ENCODE results near the gene RAP2B. TPM values are rescaled to one million over a fixed set of nuclear protein-coding genes. Genes with fewer than 3 reads are reported as not detected.
A peak's percentile ranks its signal among the peaks of the same experiment; 100 is the strongest.
"Not testable (repeated sequence)": the region's sequence is repeated elsewhere in the genome, so short reads cannot be mapped to it uniquely, and the experiment has no call there.

Gene RAP2B
- total RNA-seq, result 10 to 100 TPM; 11.2 to 13.1 TPM

DNA sequence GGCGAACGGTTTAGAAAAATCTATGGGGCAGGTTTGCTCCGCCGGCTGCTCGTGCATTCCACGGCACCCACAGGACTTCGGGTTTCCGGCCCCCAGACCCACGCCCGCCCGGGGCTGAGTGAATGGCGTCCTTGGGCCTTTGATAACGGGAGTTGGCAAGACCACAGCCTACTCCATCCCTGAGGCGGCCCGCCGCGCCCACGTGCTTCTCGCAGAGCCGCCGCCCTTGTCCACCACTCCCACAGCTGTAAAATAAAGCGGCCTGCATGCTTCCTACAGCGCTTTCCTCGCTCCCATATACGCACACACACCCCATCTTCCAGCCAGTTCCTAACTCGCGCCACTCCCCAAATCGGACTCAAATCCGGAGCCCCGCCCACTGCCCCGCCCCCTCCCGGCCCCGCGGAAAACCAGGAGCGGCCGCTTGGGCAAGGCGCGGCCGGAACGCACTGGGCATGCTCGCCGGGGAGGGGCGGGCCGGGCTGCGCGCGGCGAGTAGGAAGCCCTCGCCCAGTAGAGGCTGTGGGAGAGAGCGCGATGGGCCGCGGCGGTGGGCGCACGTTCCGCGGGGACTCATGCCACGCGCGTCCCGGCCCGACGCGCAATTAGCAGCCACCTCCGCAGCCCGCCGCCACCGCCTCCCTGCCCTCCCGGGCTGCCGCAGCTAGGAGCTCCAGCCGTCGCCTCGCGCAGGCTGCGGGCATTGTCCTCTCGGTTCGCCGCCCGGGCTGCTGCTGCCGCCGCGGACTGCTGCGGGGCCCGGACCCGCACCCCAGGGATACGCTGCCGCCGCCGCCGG, at the start of gene RAP2B:
TSS of gene RAP2B (plus strand) at position 513 of the 799 bp plus-strand sequence. CDS start 468 bp downstream, outside the sequence.
- H3K9me3 Mint-ChIP-seq, result no peaks in the 10 kb centered on the region
- no peaks in the 10 kb centered on the region for H3K27me3 Mint-ChIP-seq (ENCODE audit: low read depth)
- ATAC-seq (replicated peaks in 1 of 2), result peak; percentile 68 to 71
- peaks cover 48% of the 10 kb centered on the region for H3K4me1 Mint-ChIP-seq (ENCODE audit: low read depth)
- H3K27ac Mint-ChIP-seq, result peak within 1 kb of the TSS; percentile 95
- peak; percentile 91 to 94 for DNase-seq
- H3K4me3 Mint-ChIP-seq, result peak within 1 kb of the TSS; percentile 98 to 99
- H3K36me3 Mint-ChIP-seq (ENCODE audit: insufficient read depth in 2 of 2), result peaks cover 4 to 5% of the 10 kb centered on the region in 2 donors

DNA sequence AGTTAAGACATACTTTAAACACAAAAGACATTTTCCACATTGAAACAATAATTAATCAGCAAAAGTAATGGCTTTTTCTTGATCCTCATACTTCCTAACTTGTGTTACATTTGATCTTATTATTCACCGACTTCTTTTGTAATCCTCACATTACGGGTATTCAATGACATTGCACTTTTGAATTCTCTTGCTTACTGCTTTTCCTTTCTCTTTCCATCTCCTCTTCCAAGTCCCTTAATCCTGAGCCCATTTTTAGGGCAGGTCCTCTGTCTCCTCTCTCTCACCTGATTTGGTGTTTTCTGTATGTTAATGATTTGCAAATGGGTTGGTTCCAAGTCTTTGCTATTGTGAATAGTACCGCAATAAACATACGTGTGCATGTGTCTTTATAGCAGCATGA, 48.5 kb upstream of the RAP2B start:
- no peak for ATAC-seq (replicated peaks in 1 of 2)
- Mint-ChIP-seq H3K27me3 (ENCODE audit: low read depth) (no peaks in the 10 kb centered on the region), H3K36me3 (ENCODE audit: insufficient read depth in 2 of 2) (peaks cover 0 to 2% of the 10 kb centered on the region in 2 donors), H3K4me1 (ENCODE audit: low read depth) (no peaks in the 10 kb centered on the region), H3K27ac (no peak overlapping the region), H3K4me3 (no peak overlapping the region), H3K9me3 (no peaks in the 10 kb centered on the region)
- DNase-seq, result no peak

DNA sequence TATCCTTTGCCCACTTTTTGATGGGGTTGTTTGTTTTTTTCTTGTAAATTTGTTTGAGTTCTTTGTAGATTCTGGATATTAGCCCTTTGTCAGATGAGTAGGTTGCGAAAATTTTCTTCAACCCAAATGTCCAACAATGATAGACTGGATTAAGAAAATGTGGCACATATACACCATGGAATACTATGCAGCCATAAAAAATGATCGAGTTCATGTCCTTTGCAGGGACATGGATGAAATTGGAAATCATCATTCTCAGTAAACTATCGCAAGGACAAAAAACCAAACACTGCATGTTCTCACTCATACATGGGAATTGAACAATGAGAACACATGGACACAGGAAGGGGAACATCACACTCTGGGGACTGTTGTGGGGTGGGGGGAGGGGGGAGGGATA, 47.8 kb upstream of the RAP2B start:
- not testable (repeated sequence) for H3K27me3 Mint-ChIP-seq (ENCODE audit: low read depth); H3K27ac Mint-ChIP-seq; H3K9me3 Mint-ChIP-seq; ATAC-seq (replicated peaks in 1 of 2); H3K36me3 Mint-ChIP-seq (ENCODE audit: insufficient read depth in 2 of 2); H3K4me1 Mint-ChIP-seq (ENCODE audit: low read depth); H3K4me3 Mint-ChIP-seq; DNase-seq

DNA sequence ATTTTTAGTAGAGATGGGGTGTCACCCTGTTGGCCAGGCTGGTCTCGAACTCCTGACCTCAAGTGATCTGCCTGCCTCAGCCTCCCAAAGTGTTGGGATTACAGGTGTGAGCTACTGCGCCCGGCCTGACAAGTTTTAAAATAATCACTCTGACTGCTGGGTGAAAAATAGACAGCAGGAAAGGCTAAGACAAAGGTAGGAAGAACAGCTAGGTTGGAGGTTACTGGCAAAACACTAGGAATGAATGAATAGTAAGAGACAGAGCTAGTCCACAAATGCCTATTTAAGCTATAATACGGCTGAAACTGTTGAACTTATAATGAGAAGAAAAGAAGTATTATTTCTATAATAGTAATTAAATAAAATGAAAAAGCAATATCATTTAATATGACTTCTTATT, 46.7 kb upstream of the RAP2B start:
- H3K4me3 Mint-ChIP-seq, result no peak overlapping the region
- DNase-seq (no peak), ATAC-seq (replicated peaks in 1 of 2) (no peak)
- no peaks in the 10 kb centered on the region for H3K4me1 Mint-ChIP-seq (ENCODE audit: low read depth)
- peaks cover 0 to 2% of the 10 kb centered on the region in 2 donors for H3K36me3 Mint-ChIP-seq (ENCODE audit: insufficient read depth in 2 of 2)
- H3K27me3 Mint-ChIP-seq (ENCODE audit: low read depth), result no peaks in the 10 kb centered on the region
- H3K9me3 Mint-ChIP-seq, result no peaks in the 10 kb centered on the region
- H3K27ac Mint-ChIP-seq, result no peak overlapping the region

DNA sequence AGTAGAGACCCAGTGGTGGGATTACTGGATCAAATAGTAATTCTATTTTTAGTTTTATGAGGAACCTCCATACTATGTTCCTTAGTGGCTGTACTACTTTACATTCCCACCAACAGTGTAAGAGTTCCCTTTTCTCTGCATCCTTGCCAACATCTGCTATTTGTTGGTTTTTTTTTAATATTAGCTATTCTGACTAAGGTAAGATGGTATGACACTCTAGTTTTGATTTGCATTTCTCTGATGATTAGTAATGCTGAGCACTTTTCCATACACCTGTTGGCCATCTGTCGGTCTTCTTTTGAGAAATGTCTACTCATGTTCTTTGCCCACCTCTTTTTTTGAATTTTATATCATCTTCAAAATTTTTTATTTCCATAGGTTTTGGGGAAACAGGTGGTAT, 34.2 kb upstream of the RAP2B start:
- Mint-ChIP-seq H3K27ac (no peak overlapping the region), H3K9me3 (peaks cover 0 to 3% of the 10 kb centered on the region in 2 donors), H3K4me1 (ENCODE audit: low read depth) (peaks cover 10% of the 10 kb centered on the region), H3K4me3 (no peak overlapping the region), H3K27me3 (ENCODE audit: low read depth) (peaks cover 11% of the 10 kb centered on the region), H3K36me3 (ENCODE audit: insufficient read depth in 2 of 2) (peaks cover 0 to 3% of the 10 kb centered on the region in 2 donors)
- DNase-seq (no peak), ATAC-seq (replicated peaks in 1 of 2) (no peak)

DNA sequence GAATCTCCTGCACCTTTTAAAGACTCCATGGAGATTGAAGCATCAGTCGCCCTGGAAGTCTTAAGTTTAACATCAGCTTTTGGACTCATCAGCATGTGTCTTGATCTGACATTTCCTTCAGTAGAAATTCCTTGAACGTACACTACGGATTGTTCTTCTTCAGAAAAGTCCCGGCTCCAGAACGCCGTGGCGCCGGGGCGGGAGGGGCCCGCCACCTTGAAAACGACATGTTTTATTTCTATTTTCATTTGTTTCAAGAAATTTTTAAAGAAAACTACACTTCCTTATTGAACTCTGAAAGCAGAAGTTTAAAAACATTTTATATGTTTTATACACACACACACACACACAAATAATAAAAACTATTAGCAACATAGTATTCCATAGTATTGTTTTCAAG, 32.6 kb upstream of the RAP2B start:
- H3K27me3 Mint-ChIP-seq (ENCODE audit: low read depth), result peaks cover 11% of the 10 kb centered on the region
- peaks cover 10% of the 10 kb centered on the region for H3K4me1 Mint-ChIP-seq (ENCODE audit: low read depth)
- DNase-seq (no peak), ATAC-seq (replicated peaks in 1 of 2) (no peak)
- peaks cover 0 to 3% of the 10 kb centered on the region in 2 donors for H3K9me3 Mint-ChIP-seq
- H3K4me3 Mint-ChIP-seq, result no peak overlapping the region
- H3K27ac Mint-ChIP-seq, result no peak overlapping the region
- H3K36me3 Mint-ChIP-seq (ENCODE audit: insufficient read depth in 2 of 2), result peaks cover 0 to 3% of the 10 kb centered on the region in 2 donors

DNA sequence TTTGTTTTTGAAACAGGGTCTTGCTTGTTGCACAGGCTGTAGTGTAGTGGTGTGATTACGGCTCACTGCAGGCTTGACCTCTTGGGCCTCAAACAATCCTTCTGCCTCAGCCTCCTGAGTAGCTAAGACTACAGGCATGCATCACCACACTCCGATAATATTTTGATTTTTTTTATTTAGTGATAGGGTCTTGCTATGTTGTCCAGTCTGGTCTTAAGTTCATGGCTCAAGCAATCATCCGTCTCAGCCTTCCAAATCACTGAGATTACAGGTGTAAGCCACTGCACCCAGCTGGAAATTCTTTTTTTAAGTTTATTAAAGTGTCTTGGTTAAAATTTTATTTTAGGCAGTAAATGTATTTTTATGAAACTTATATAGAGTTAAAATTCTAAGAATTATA, 32.2 kb upstream of the RAP2B start:
- peaks cover 11% of the 10 kb centered on the region for H3K27me3 Mint-ChIP-seq (ENCODE audit: low read depth)
- peaks cover 0 to 3% of the 10 kb centered on the region in 2 donors for H3K9me3 Mint-ChIP-seq
- DNase-seq (no peak), ATAC-seq (replicated peaks in 1 of 2) (no peak)
- H3K4me1 Mint-ChIP-seq (ENCODE audit: low read depth), result peaks cover 10% of the 10 kb centered on the region
- no peak overlapping the region for H3K4me3 Mint-ChIP-seq
- H3K27ac Mint-ChIP-seq, result no peak overlapping the region
- peaks cover 0 to 3% of the 10 kb centered on the region in 2 donors for H3K36me3 Mint-ChIP-seq (ENCODE audit: insufficient read depth in 2 of 2)

DNA sequence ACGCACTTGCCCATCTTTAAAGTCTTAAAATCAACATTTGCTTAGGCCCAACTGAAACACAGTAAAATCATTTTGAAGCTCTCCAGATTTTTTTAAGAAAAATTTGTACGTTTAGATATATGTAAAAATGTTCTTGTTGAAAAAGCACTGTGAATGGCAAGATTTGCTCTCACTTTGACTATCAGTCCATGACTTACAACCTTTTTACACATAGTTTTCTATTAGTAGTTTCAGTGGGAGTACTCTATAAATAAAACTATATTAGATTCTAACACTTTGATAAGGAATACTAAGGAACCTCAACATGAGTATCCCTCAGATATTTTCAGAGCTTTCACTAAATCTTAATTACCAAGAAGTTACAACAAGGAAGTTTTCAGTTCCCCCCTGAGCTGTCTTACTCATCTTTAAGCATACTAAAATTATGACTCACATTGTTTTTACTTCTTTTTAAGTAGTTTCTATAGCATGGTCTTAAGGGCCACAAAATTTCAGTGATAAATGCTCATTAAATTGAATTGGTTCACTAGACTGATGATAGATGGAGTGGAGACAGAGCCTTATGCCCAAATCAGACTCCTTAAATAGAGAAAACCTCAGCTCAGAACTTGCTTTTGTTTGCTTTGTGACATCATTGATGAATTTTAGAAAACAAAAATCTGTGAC, 31.6 kb upstream of the RAP2B start:
- Mint-ChIP-seq H3K4me3 (peak overlapping the region in 1 of 2 donors; percentile 37), H3K27me3 (ENCODE audit: low read depth) (peaks cover 11% of the 10 kb centered on the region), H3K4me1 (ENCODE audit: low read depth) (peaks cover 10% of the 10 kb centered on the region), H3K9me3 (peaks cover 0 to 2% of the 10 kb centered on the region in 2 donors), H3K36me3 (ENCODE audit: insufficient read depth in 2 of 2) (peaks cover 0 to 3% of the 10 kb centered on the region in 2 donors), H3K27ac (peak overlapping the region; percentile 50)
- DNase-seq (no peak), ATAC-seq (replicated peaks in 1 of 2) (peak; percentile 93 to 95)

DNA sequence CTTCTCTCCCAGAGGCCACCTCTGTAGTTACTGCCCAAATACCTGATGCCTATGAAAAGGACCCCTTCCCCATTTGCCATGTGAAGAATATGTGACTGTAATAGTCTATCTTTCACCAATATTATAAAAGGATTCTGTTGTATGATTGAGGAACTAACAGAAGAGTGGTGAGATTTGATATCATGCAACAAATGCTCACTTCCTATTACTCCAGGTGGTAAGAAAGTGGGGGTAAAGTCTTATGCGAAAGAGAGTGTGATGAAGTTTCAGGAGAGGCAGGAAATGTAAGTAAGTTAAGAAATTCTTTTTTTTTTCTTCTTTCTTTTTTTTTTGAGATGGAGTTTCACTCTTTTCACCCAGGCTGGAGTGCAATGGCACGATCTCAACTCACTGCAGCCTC, 24.4 kb upstream of the RAP2B start:
- Mint-ChIP-seq H3K9me3 (no peaks in the 10 kb centered on the region), H3K27ac (peak overlapping the region; percentile 24), H3K4me3 (no peak overlapping the region), H3K4me1 (ENCODE audit: low read depth) (peaks cover 35% of the 10 kb centered on the region), H3K27me3 (ENCODE audit: low read depth) (no peaks in the 10 kb centered on the region), H3K36me3 (ENCODE audit: insufficient read depth in 2 of 2) (peaks cover 0 to 2% of the 10 kb centered on the region in 2 donors)
- no peak for DNase-seq
- no peak for ATAC-seq (replicated peaks in 1 of 2)

DNA sequence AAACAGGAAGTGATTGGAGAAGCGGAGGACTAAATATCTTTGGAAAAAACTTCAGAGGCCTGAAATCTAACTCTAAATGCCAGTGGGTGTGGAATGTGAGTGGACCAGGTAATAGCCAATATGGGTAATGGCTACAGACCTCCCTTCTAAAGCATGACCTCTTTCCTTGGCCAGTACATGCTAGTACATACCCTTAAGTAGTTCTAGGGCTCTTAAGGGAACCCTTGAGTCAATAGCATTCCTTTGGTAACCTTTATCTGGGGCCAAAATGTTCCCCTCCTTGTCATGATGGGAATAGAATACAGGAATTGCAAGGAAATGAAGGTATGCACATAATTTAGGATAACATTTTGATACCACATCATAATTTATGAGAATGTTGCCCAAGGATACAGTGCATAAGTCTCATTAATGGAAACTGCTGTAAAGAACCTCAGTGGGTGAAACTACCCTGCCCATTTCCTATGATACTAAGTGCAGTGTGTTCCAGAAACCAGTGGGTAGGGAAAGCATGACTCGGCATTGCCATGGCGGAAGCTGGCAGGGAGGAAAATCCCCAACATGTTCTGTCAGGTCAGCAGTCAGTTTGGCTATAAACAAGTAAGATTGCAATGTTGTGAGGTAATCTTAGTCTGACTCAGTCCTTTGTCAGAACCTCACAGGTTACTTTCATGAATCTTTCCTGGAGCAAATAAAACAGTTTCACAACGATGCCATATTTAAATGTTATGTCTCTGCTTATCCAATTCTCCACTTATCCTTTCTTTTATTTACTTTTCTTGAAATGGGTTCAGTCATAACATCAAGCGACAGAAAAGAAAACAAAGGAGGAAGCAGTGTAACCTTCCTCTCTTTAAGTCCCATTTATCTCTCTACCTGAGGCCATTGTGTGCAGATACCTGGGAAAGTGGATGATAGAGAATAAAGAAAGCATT, 23.5 kb upstream of the RAP2B start:
- Mint-ChIP-seq H3K9me3 (no peaks in the 10 kb centered on the region), H3K4me3 (peak overlapping the region; percentile 51 to 82), H3K4me1 (ENCODE audit: low read depth) (peaks cover 35% of the 10 kb centered on the region), H3K27me3 (ENCODE audit: low read depth) (no peaks in the 10 kb centered on the region), H3K36me3 (ENCODE audit: insufficient read depth in 2 of 2) (peaks cover 0 to 2% of the 10 kb centered on the region in 2 donors), H3K27ac (peak overlapping the region; percentile 77)
- DNase-seq (peak; percentile 79 to 82), ATAC-seq (replicated peaks in 1 of 2) (peak; percentile 91 to 93)

DNA sequence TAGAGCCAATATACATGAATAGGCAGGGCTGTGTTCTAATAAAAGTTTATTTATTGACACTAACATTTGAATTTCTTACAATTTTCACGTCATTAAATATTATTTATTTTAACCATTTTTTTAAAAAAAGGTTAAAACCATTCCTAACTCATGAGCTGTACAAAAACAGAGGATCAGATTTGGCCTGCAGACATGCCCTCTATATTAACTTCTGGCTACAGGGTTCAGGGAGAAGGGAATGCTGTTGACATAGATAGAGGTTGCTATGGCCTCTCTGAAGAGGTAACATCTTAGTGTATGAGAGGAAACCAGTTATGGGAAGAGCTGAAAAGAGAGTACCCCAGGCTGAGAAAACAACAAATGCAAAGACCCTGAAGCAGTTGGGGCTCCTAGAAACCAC, 19.1 kb upstream of the RAP2B start:
- Mint-ChIP-seq H3K27me3 (ENCODE audit: low read depth) (no peaks in the 10 kb centered on the region), H3K4me1 (ENCODE audit: low read depth) (peaks cover 43% of the 10 kb centered on the region), H3K9me3 (no peaks in the 10 kb centered on the region), H3K36me3 (ENCODE audit: insufficient read depth in 2 of 2) (peaks cover 0 to 2% of the 10 kb centered on the region in 2 donors), H3K27ac (no peak overlapping the region), H3K4me3 (no peak overlapping the region)
- no peak for ATAC-seq (replicated peaks in 1 of 2)
- DNase-seq, result no peak

DNA sequence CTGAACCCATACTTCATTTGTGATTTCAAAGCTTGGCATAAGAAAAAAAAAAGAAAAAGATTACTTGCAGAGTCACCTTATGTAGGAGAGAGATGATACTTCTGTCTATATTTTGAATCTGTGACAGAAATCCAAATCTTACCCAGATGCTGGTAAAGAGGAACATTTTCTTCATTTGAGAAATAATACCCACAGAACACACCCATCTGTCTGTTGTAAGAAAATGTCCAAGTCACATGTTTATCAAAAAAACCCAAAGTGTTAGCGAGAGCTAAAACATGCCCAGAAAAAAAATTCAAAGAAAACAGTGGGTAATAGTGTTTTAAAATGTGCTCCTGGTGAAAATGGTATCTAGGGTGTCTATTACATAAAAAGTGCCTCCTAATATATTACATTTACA, 18.0 kb upstream of the RAP2B start:
- Mint-ChIP-seq H3K4me1 (ENCODE audit: low read depth) (peaks cover 32% of the 10 kb centered on the region), H3K36me3 (ENCODE audit: insufficient read depth in 2 of 2) (peaks cover 0 to 2% of the 10 kb centered on the region in 2 donors), H3K4me3 (no peak overlapping the region), H3K27ac (no peak overlapping the region), H3K9me3 (peaks cover 0 to 3% of the 10 kb centered on the region in 2 donors), H3K27me3 (ENCODE audit: low read depth) (no peaks in the 10 kb centered on the region)
- DNase-seq (no peak), ATAC-seq (replicated peaks in 1 of 2) (no peak)

Data from activated T-cell treated with anti-CD3 and anti-CD28 coated beads, Interleukin-2, amount 50 U/mL, for 72 hours (primary cell).